IMR-90 (cell line): ENCODE data around the gene SEC11A. TPM values are rescaled to one million over a fixed set of nuclear protein-coding genes. Genes with fewer than 3 reads are reported as not detected.

Source experiments
- ATAC-seq: fragments of 200-7000 bp; cut with Tn5 transposase; 2 replicates; pipeline ENCODE4 v1.9.1; 2020; ENCODE audit warnings: low read depth, mild to moderate bottlenecking, moderate library complexity
- BruUV-seq: library from RNA; stranded (reverse); fragments of 400-500 nt; replicated peaks from 2 replicates; lab custom pipeline; 2021; lab: Mats Ljungman, UMichigan
- CTCF ChIA-PET: fragments of 300-600 bp; formaldehyde crosslinking; extraction: SDS; loops from one replicate; lab custom pipeline; 2021; ENCODE audit warnings: antibody characterized with exemption; lab: Yijun Ruan, JAX
- POLR2A ChIA-PET: fragments of 300-600 bp; sonication (Branson Sonifier 250); formaldehyde crosslinking; loops from one replicate; lab custom pipeline; 2022; ENCODE audit warnings: antibody characterized with exemption; ENCODE audit not compliant: unreplicated experiment; lab: Charles Lee
- DNase-seq: peaks from one replicate; pipeline ENCODE4 v3.0.0; 2013
- H2AFZ ChIP-seq: replicated peaks from 2 replicates; pipeline ENCODE3; 2013; ENCODE audit warnings: low read length, mild to moderate bottlenecking; ENCODE audit not compliant: poor library complexity
- H2AK5ac ChIP-seq: 2 replicates; pipeline ENCODE4 v1.6.1; 2013; ENCODE audit warnings: low read depth, low read length, inconsistent platforms
- H2AK9ac ChIP-seq: replicated peaks from 2 replicates; pipeline ENCODE3; 2013; ENCODE audit warnings: mild to moderate bottlenecking, low read depth, low read length, moderate library complexity; ENCODE audit not compliant: poor library complexity
- H2BK120ac ChIP-seq: 2 replicates; pipeline ENCODE4 v1.6.1; 2013; ENCODE audit warnings: low read depth, low read length, inconsistent platforms
- H2BK15ac ChIP-seq: 3 replicates; pipeline ENCODE4 v1.6.1; 2013; ENCODE audit warnings: low read depth, low read length, inconsistent platforms
- H2BK20ac ChIP-seq: 2 replicates; pipeline ENCODE4 v1.6.1; 2013; ENCODE audit warnings: low read depth, mild to moderate bottlenecking, inconsistent platforms, low read length, moderate library complexity
- H2BK5ac ChIP-seq: 2 replicates; pipeline ENCODE4 v1.6.1; 2013; ENCODE audit warnings: mild to moderate bottlenecking, low read depth, low read length, inconsistent platforms; ENCODE audit not compliant: poor library complexity, severe bottlenecking
- H3K14ac ChIP-seq: replicated peaks from 2 replicates; pipeline ENCODE4 v1.6.1; 2013; ENCODE audit warnings: low read depth, low read length, inconsistent platforms
- H3K18ac ChIP-seq: 2 replicates; pipeline ENCODE4 v1.6.1; 2013; ENCODE audit warnings: low read depth, low read length, control low read depth
- H3K23ac ChIP-seq: 2 replicates; pipeline ENCODE4 v1.6.1; 2013; ENCODE audit warnings: low read depth, low read length, inconsistent platforms
- H3K27ac ChIP-seq: 2 replicates; pipeline ENCODE4 v1.5.1; 2013; ENCODE audit warnings: mild to moderate bottlenecking, control low read depth, low read length; ENCODE audit not compliant: insufficient read depth
- H3K27me3 ChIP-seq: 2 replicates; pipeline ENCODE4 v1.6.1; 2013; ENCODE audit warnings: low read length; ENCODE audit not compliant: control insufficient read depth, insufficient read depth
- H3K36me3 ChIP-seq: 2 replicates; pipeline ENCODE4 v1.6.1; 2013; ENCODE audit warnings: low read length, mixed read lengths; ENCODE audit not compliant: control insufficient read depth, insufficient read depth
- H3K4ac ChIP-seq: 2 replicates; pipeline ENCODE4 v1.6.1; 2013; ENCODE audit warnings: low read depth, low read length, inconsistent platforms
- H3K4me1 ChIP-seq: 2 replicates; pipeline ENCODE4 v1.6.1; 2013; ENCODE audit warnings: low read length, mixed read lengths; ENCODE audit not compliant: control insufficient read depth, insufficient read depth
- H3K4me2 ChIP-seq: 2 replicates; pipeline ENCODE4 v1.6.1; 2013; ENCODE audit warnings: low read depth, mild to moderate bottlenecking, control low read depth, low read length, moderate library complexity
- H3K4me3 ChIP-seq: 2 replicates; pipeline ENCODE4 v1.5.1; 2013; ENCODE audit warnings: low read depth, mild to moderate bottlenecking, control low read depth, low read length, moderate library complexity; ENCODE audit not compliant: insufficient read depth
- H3K56ac ChIP-seq: 2 replicates; pipeline ENCODE4 v1.6.1; 2013; ENCODE audit warnings: low read length, inconsistent platforms; ENCODE audit not compliant: insufficient read depth; ENCODE audit errors: extremely low read depth
- H3K79me1 ChIP-seq, 2 experiments: 2 replicates each; pipeline ENCODE4 v1.6.1; 2013; ENCODE audit warnings: low read length in 2 of 2, inconsistent platforms in 1 of 2, low read depth in 1 of 2
- H3K9ac ChIP-seq: 2 replicates; pipeline ENCODE4 v1.6.1; 2013; ENCODE audit warnings: low read depth, low read length, control low read depth
- H3K9me1 ChIP-seq: 2 replicates; pipeline ENCODE4 v1.6.1; 2013; ENCODE audit warnings: low read length, inconsistent platforms; ENCODE audit not compliant: insufficient read depth
- H3K9me3 ChIP-seq: 2 replicates; pipeline ENCODE4 v1.6.1; 2013; ENCODE audit warnings: low read length; ENCODE audit not compliant: control insufficient read depth, insufficient read depth
- H4K20me1 ChIP-seq: 2 replicates; pipeline ENCODE4 v1.6.1; 2013; ENCODE audit warnings: low read length, inconsistent platforms; ENCODE audit not compliant: insufficient read depth
- H4K5ac ChIP-seq: 2 replicates; pipeline ENCODE4 v1.6.1; 2013; ENCODE audit warnings: mild to moderate bottlenecking, low read depth, low read length, control low read depth
- H4K8ac ChIP-seq, 2 experiments: 2 replicates each; pipeline ENCODE4 v1.6.1; 2013; ENCODE audit warnings: low read depth in 2 of 2, low read length in 2 of 2, control low read depth in 1 of 2, inconsistent platforms in 1 of 2
- H4K91ac ChIP-seq: 2 replicates; pipeline ENCODE4 v1.6.1; 2013; ENCODE audit warnings: low read depth, low read length, inconsistent platforms; ENCODE audit not compliant: insufficient read depth
- MXI1 ChIP-seq: IDR thresholded peaks from 2 replicates; pipeline ENCODE4 v1.6.1; 2012; ENCODE audit warnings: low read depth, mild to moderate bottlenecking, low read length, moderate library complexity, borderline replicate concordance
- RCOR1 ChIP-seq: IDR thresholded peaks from 2 replicates; pipeline ENCODE4 v1.6.1; 2012; ENCODE audit warnings: mild to moderate bottlenecking, low read length, improper control_type of control experiment; ENCODE audit not compliant: insufficient replicate concordance
- WGBS, 2 experiments: methylation state at CpG; one replicate each; pipeline versions ENCODE4 v1.1.5 to v1.1.7; 2013; ENCODE audit warnings: missing lambda C conversion rate in 2 of 2; ENCODE audit not compliant: insufficient read length in 1 of 2; ENCODE audit errors: extremely low coverage in 2 of 2; 5-methylcytosine and 5-hydroxymethylcytosine counted together
- dilution Hi-C: fragments of 300-500 bp; cut with HindIII; formaldehyde crosslinking; loops from one replicate; pipeline ENCODE4 v1.14.3; 2018; ENCODE audit warnings: low sequenced_read_pairs; ENCODE audit not compliant: unreplicated experiment
- in situ Hi-C: fragments of 300-500 bp; cut with MboI; formaldehyde crosslinking; loops from 3 replicates; pipeline ENCODE4 v1.14.3; 2019; ENCODE audit warnings: low sequenced_read_pairs, inconsistent platforms, mixed read lengths
- intact Hi-C: fragments of 100-400 bp; cut with micrococcal nuclease; formaldehyde crosslinking; loops from 2 replicates; pipeline ENCODE4 v1.10.0; 2022
- polyA plus RNA-seq, 3 experiments: library from polyadenylated mRNA; depleted of rRNA; stranded (reverse); fragments of >200 nt; gene quantifications; 2 replicates each; pipeline ENCODE4 v1.2.3, GENCODE V29; 2012; ENCODE audit warnings: low replicate concordance in 1 of 3
- total RNA-seq: library from RNA; depleted of rRNA; stranded (reverse); fragments of >200 nt; gene quantifications from 2 replicates; pipeline ENCODE4 v1.2.3, GENCODE V29; 2012

The SEC11A gene
- total and polyA plus RNA-seq, 2 of the 4 experiments (the other 2 are of a cell fraction): 62.4 to 108 TPM

- Histone ChIP-seq H3K4ac (no peak overlapping the region), H3K4me2 (no peak overlapping the region), H2BK5ac (no peak overlapping the region), H3K4me1 (no peaks in the 10 kb centered on the region), H3K56ac (no peak overlapping the region), H3K36me3 (peaks cover 34% of the 10 kb centered on the region), H3K14ac (no peak overlapping the region), H3K23ac (no peak overlapping the region), H3K27me3 (no peaks in the 10 kb centered on the region), H2BK15ac (no peak overlapping the region), H3K4me3 (no peak overlapping the region), H3K9me3 (peaks cover 26% of the 10 kb centered on the region), H3K9me1 (peaks cover under 1% of the 10 kb centered on the region; the same call in 1 of the 2 replicates), H4K20me1 (no peaks in the 10 kb centered on the region), H2AK5ac (no peak overlapping the region), H2BK20ac (no peak overlapping the region), H3K18ac (no peak overlapping the region), H3K79me1 (peaks cover 8 to 19% of the 10 kb centered on the region in 2 experiments), H4K5ac (no peak overlapping the region), H3K27ac (no peak overlapping the region), H2AFZ (no peak overlapping the region), H2AK9ac (no peak overlapping the region), H3K9ac (no peak overlapping the region), H4K8ac (no peak overlapping the region), H2BK120ac (no peak overlapping the region), H4K91ac (no peak overlapping the region)
- intact Hi-C loops: no loop called here
- ATAC-seq: no peak
- no peak for TF ChIP-seq RCOR1
- no peak for TF ChIP-seq MXI1
- ChIA-PET POLR2A (no interaction called here), CTCF (interaction anchor here (0.6 to 0.8 kb wide), 2 partner anchors 11 to 26 kb away, joined by 6 to 7 read pairs; no protein-coding TSS in a partner anchor)
- dilution Hi-C loops: no loop called here
- no TSS peak for BruUV-seq
- in situ Hi-C loops: no loop called here
- no CpG with 5 or more reads among the region's 2 CpGs for WGBS, 2 experiments
- no peak for DNase-seq
These were observed 90.8 kb downstream of the SEC11A start for GRCh38 chr15:84625123-84625522.
